HFFc6 (cell line): ENCODE measurements around the gene POLR2B. TPM values are rescaled to one million over a fixed set of nuclear protein-coding genes. Genes with fewer than 3 reads are reported as not detected.
A peak's percentile ranks its signal among the peaks of the same experiment; 100 is the strongest.

Source experiments
- DNase-seq: peaks from one replicate; pipeline ENCODE4 v3.0.0-alpha.2; 2018
- H3K27ac Mint-ChIP-seq: 2 replicates; pipeline ENCODE4 v1.8.0; 2020; ENCODE audit warnings: mild to moderate bottlenecking, mixed read lengths
- H3K27me3 Mint-ChIP-seq: 2 replicates; pipeline ENCODE4 v1.8.0; 2021; ENCODE audit warnings: mild to moderate bottlenecking, moderate library complexity, mixed read lengths; ENCODE audit not compliant: insufficient read depth
- H3K36me3 Mint-ChIP-seq: 2 replicates; pipeline ENCODE4 v1.8.0; 2021; ENCODE audit warnings: low read depth, mixed read lengths
- H3K4me1 Mint-ChIP-seq: 2 replicates; pipeline ENCODE4 v1.8.0; 2020; ENCODE audit warnings: low read depth, mixed read lengths
- H3K4me3 Mint-ChIP-seq: 2 replicates; pipeline ENCODE4 v1.8.0; 2020; ENCODE audit warnings: mild to moderate bottlenecking, moderate library complexity, mixed read lengths
- H3K9me3 Mint-ChIP-seq: 2 replicates; pipeline ENCODE4 v1.8.0; 2020; ENCODE audit warnings: mild to moderate bottlenecking, mixed read lengths
- CTCF ChIP-seq: fragments of 200-600 bp; sonication (generic); IDR thresholded peaks from 2 replicates; pipeline ENCODE4 v1.5.0; 2021; ENCODE audit warnings: antibody characterized with exemption, mild to moderate bottlenecking
- total RNA-seq, 6 experiments: library from RNA; stranded (reverse); fragmentation: NEBNext Ultra II Directional; extraction: Animal tissue kit (Norgen Biotek cat#: 25700); gene quantifications; 2 replicates in 1 of 6; 3 replicates in 5 of 6; pipeline ENCODE4 v1.2.3, GENCODE V29; 2021

Gene POLR2B
- total RNA-seq, 6 experiments from 2014 or later: 83.5 to 90.9 (median 87.8) TPM

GRCh38 chr4:57061395-57061794 lies 82.7 kb downstream of the POLR2B start:
- Mint-ChIP-seq H3K36me3 (peaks cover 39% of the 10 kb centered on the region), H3K27me3 (no peaks in the 10 kb centered on the region; the same call in 1 of the 2 replicates), H3K4me1 (peaks cover 84% of the 10 kb centered on the region), H3K27ac (peak overlapping the region; percentile 68), H3K4me3 (no peak overlapping the region), H3K9me3 (no peaks in the 10 kb centered on the region; the same call in 1 of the 2 replicates)
- no peak for TF ChIP-seq CTCF
- no peak for DNase-seq

- Mint-ChIP-seq H3K27me3 (no peaks in the 10 kb centered on the region; the same call in 1 of the 2 replicates), H3K9me3 (no peaks in the 10 kb centered on the region; the same call in 1 of the 2 replicates), H3K27ac (peak overlapping the region; percentile 49), H3K4me1 (peaks cover 90% of the 10 kb centered on the region), H3K4me3 (0 out of 2 replicates have a peak overlapping the region, but pooled peaks have one; percentile 42), H3K36me3 (peaks cover 44% of the 10 kb centered on the region)
- no peak for DNase-seq
- no peak for TF ChIP-seq CTCF
Measured at GRCh38 chr4:57063518-57063917, 84.8 kb downstream of the POLR2B start.

GRCh38 chr4:57064120-57064519 lies 85.4 kb downstream of the POLR2B start:
- no peaks in the 10 kb centered on the region; the same call in 1 of the 2 replicates for H3K9me3 Mint-ChIP-seq
- H3K4me1 Mint-ChIP-seq: peaks cover 90% of the 10 kb centered on the region
- H3K36me3 Mint-ChIP-seq: peaks cover 44% of the 10 kb centered on the region
- H3K27me3 Mint-ChIP-seq: no peaks in the 10 kb centered on the region; the same call in 1 of the 2 replicates
- peak overlapping the region; percentile 80 for H3K4me3 Mint-ChIP-seq
- TF ChIP-seq CTCF: no peak
- DNase-seq: no peak
- peak overlapping the region; percentile 95 for H3K27ac Mint-ChIP-seq

GRCh38 chr4:57064811-57065711 lies 86.4 kb downstream of the POLR2B start:
- H3K4me1 Mint-ChIP-seq: peaks cover 90% of the 10 kb centered on the region
- H3K4me3 Mint-ChIP-seq: peak overlapping the region; percentile 80
- peaks cover 38% of the 10 kb centered on the region for H3K36me3 Mint-ChIP-seq
- no peaks in the 10 kb centered on the region for H3K9me3 Mint-ChIP-seq
- H3K27me3 Mint-ChIP-seq: no peaks in the 10 kb centered on the region; the same call in 1 of the 2 replicates
- TF ChIP-seq CTCF: no peak
- peak overlapping the region; percentile 95 for H3K27ac Mint-ChIP-seq
- DNase-seq: peak; percentile 92

- H3K27ac Mint-ChIP-seq: peak overlapping the region; percentile 95
Measured at GRCh38 chr4:57065730-57066482, 87.2 kb downstream of the POLR2B start.

More at GRCh38 chr4:57065730-57066482, 87.2 kb downstream of the POLR2B start:
- Mint-ChIP-seq H3K27me3 (no peaks in the 10 kb centered on the region; the same call in 1 of the 2 replicates), H3K36me3 (peaks cover 33% of the 10 kb centered on the region), H3K4me3 (peak overlapping the region; percentile 80), H3K9me3 (no peaks in the 10 kb centered on the region), H3K4me1 (peaks cover 95% of the 10 kb centered on the region)
- DNase-seq: peak; percentile 15
- no peak; the same call in 1 of the 2 replicates for TF ChIP-seq CTCF
